ENCODE data around the gene HOXB6. TPM values are rescaled to one million over a fixed set of nuclear protein-coding genes. Genes with fewer than 3 reads are reported as not detected.

The HOXB6 gene
- total RNA-seq, 2 donors from 2014 or later = 0.82 to 2.6 TPM

GRCh38 chr17:48577946-48578615, 26.7 kb downstream of the HOXB6 start, which contains the start of gene HOXB4:
Gene HOXB4, minus strand, starts transcription at chr17:48578350. Its CDS starts 31 bp downstream, at chr17:48578319.
- Histone ChIP-seq H3K36me3 (no peaks in the 10 kb centered on the region), H3K27ac (peak within 1 kb of the TSS; percentile 47 to 48), H3K9me3 (no peaks in the 10 kb centered on the region), H3K4me1 (peaks cover 0 to 23% of the 10 kb centered on the region in 2 donors), H3K27me3 (peaks cover 29 to 65% of the 10 kb centered on the region in 2 donors), H3K4me3 (peak within 1 kb of the TSS; percentile 39 to 48)
- no peak for TF ChIP-seq CTCF (IDR thresholded peaks at IDR 0.05)
- DNase-seq (ENCODE audit: low spot score) = peak; percentile 88

- no peak for TF ChIP-seq CTCF (IDR thresholded peaks at IDR 0.05)
- no peak for DNase-seq (ENCODE audit: low spot score)
- H3K9me3 ChIP-seq = no peaks in the 10 kb centered on the region
- peaks cover 23 to 59% of the 10 kb centered on the region in 2 donors for H3K27me3 ChIP-seq
- H3K36me3 ChIP-seq = no peaks in the 10 kb centered on the region
- H3K4me3 ChIP-seq = peak overlapping the region; percentile 39 to 48
- H3K27ac ChIP-seq = peak overlapping the region in 1 of 2 donors; percentile 19
- H3K4me1 ChIP-seq = peaks cover 0 to 22% of the 10 kb centered on the region in 2 donors
These were observed 27.3 kb downstream of the HOXB6 start for GRCh38 chr17:48577330-48577945.

- no peak overlapping the region for H3K27ac ChIP-seq
- peaks cover 0 to 15% of the 10 kb centered on the region in 2 donors for H3K4me1 ChIP-seq
- TF ChIP-seq CTCF (IDR thresholded peaks at IDR 0.05) = no peak
- H3K4me3 ChIP-seq = peak overlapping the region; percentile 2 to 48
- H3K36me3 ChIP-seq = no peaks in the 10 kb centered on the region
- DNase-seq (ENCODE audit: low spot score) = no peak
- peaks cover 21 to 51% of the 10 kb centered on the region in 2 donors for H3K27me3 ChIP-seq
- no peaks in the 10 kb centered on the region for H3K9me3 ChIP-seq
These were observed 28.1 kb downstream of the HOXB6 start for GRCh38 chr17:48576479-48577309.

- Histone ChIP-seq H3K27me3 (peaks cover 21 to 43% of the 10 kb centered on the region in 2 donors), H3K9me3 (no peaks in the 10 kb centered on the region), H3K4me3 (no peak overlapping the region), H3K27ac (no peak overlapping the region), H3K4me1 (peaks cover 0 to 13% of the 10 kb centered on the region in 2 donors), H3K36me3 (no peaks in the 10 kb centered on the region)
- no peak for DNase-seq (ENCODE audit: low spot score)
- no peak for TF ChIP-seq CTCF (IDR thresholded peaks at IDR 0.05)
These were observed 28.9 kb downstream of the HOXB6 start for GRCh38 chr17:48575673-48576478.

GRCh38 chr17:48575066-48575582, 29.7 kb downstream of the HOXB6 start:
- Histone ChIP-seq H3K27ac (no peak overlapping the region), H3K4me1 (peaks cover 0 to 13% of the 10 kb centered on the region in 2 donors)

More at GRCh38 chr17:48575066-48575582, 29.7 kb downstream of the HOXB6 start:
- H3K9me3 ChIP-seq = no peaks in the 10 kb centered on the region
- DNase-seq (ENCODE audit: low spot score) = no peak
- no peaks in the 10 kb centered on the region for H3K36me3 ChIP-seq
- H3K27me3 ChIP-seq = peaks cover 16 to 38% of the 10 kb centered on the region in 2 donors
- no peak for TF ChIP-seq CTCF (IDR thresholded peaks at IDR 0.05)
- H3K4me3 ChIP-seq = no peak overlapping the region

Data from right atrium auricular region (tissue), 2 donors.